Endothelial cell of umbilical vein (primary cell): ENCODE results near the gene CLCN6.

Source experiments
- CTCF ChIP-seq, 2 donors: IDR thresholded peaks; 1 replicate in 1 of 2; 2 replicates in 1 of 2; pipeline ENCODE4 v1.5.1; 2011; ENCODE audit warnings: low read length in 2 of 2, mild to moderate bottlenecking in 2 of 2, moderate library complexity in 2 of 2, control low read depth in 1 of 2, inconsistent platforms in 1 of 2, low read depth in 1 of 2; ENCODE audit not compliant: insufficient read depth in 1 of 2; ENCODE audit errors: extremely low read depth in 1 of 2
- EZH2 ChIP-seq: IDR thresholded peaks from 2 replicates; pipeline ENCODE4 v1.6.1; 2012; ENCODE audit warnings: borderline replicate concordance, low read depth, mild to moderate bottlenecking, moderate library complexity, low read length, inconsistent platforms; ENCODE audit not compliant: severe bottlenecking
- FOS ChIP-seq: IDR thresholded peaks from 2 replicates; pipeline ENCODE4 v1.6.1; 2011; ENCODE audit warnings: mild to moderate bottlenecking, low read length, moderate library complexity, borderline replicate concordance; ENCODE audit not compliant: insufficient read depth
- JUN ChIP-seq: IDR thresholded peaks from 2 replicates; pipeline ENCODE4 v1.6.1; 2011; ENCODE audit warnings: borderline replicate concordance, low read depth; ENCODE audit not compliant: insufficient read length, insufficient read depth
- MAX ChIP-seq: IDR thresholded peaks from 2 replicates; pipeline ENCODE4 v1.6.1; 2011; ENCODE audit not compliant: insufficient read depth, insufficient read length
- MYC ChIP-seq: IDR thresholded peaks from one replicate; pipeline ENCODE4 v1.6.1; 2011; ENCODE audit warnings: mild to moderate bottlenecking, low read depth, low read length
- POLR2A ChIP-seq: IDR thresholded peaks from 2 replicates; pipeline ENCODE4 v1.6.1; 2012; ENCODE audit warnings: low read depth, mild to moderate bottlenecking, control low read depth, low read length
- POLR2AphosphoS5 ChIP-seq: IDR thresholded peaks from 2 replicates; pipeline ENCODE4 v1.6.1; 2012; ENCODE audit warnings: low read depth, mild to moderate bottlenecking, control low read depth, low read length, moderate library complexity; ENCODE audit not compliant: insufficient read depth

- TF ChIP-seq POLR2A (no peak), CTCF (IDR thresholded peaks at IDR 0.05; ENCODE audit: extremely low read depth in 1 of 2, insufficient read depth in 1 of 2, low read depth in 1 of 2, low read length in 2 of 2) (no peak), MYC (no peak), MAX (no peak), JUN (no peak), POLR2AphosphoS5 (no peak), EZH2 (no peak), FOS (no peak)
Measured at GRCh38 chr1:11799099-11799498, 6.9 kb upstream of the CLCN6 start.
